Activated naive CD8-positive, alpha-beta T cell treated with anti-CD3 and anti-CD28 coated beads, Interleukin-2, amount 10 ng/mL, durations not matched to agents 7 days and 5 days (primary cell): ENCODE data around the gene G6PC2. TPM values are rescaled to one million over a fixed set of nuclear protein-coding genes. Genes with fewer than 3 reads are reported as not detected.

Experiments used
- ATAC-seq: fragments of 150-1000 bp; cut with Tn5 transposase; one replicate; pipeline ENCODE4 v1.10.0; 2021; ENCODE audit warnings: low read depth, moderate library complexity
- POLR2A ChIA-PET: fragments of 350-600 bp; sonication (Branson Sonifier 250); formaldehyde crosslinking; loops from one replicate; lab custom pipeline; 2021; ENCODE audit warnings: antibody characterized with exemption; lab: Charles Lee
- DNase-seq: peaks from one replicate; pipeline ENCODE4 v3.0.0; 2021
- H3K27ac Mint-ChIP-seq: one replicate; pipeline ENCODE4 v1.8.0; 2022; ENCODE audit warnings: mild to moderate bottlenecking, mixed read lengths
- H3K27me3 Mint-ChIP-seq: one replicate; pipeline ENCODE4 v1.8.0; 2022; ENCODE audit warnings: mild to moderate bottlenecking, moderate library complexity, mixed read lengths
- H3K36me3 Mint-ChIP-seq: one replicate; pipeline ENCODE4 v1.8.0; 2021; ENCODE audit warnings: mild to moderate bottlenecking, mixed read lengths
- H3K4me1 Mint-ChIP-seq: one replicate; pipeline ENCODE4 v1.8.0; 2021; ENCODE audit warnings: mixed read lengths
- H3K4me3 Mint-ChIP-seq: one replicate; pipeline ENCODE4 v1.8.0; 2022; ENCODE audit warnings: mild to moderate bottlenecking, moderate library complexity, mixed read lengths
- H3K9me3 Mint-ChIP-seq: one replicate; pipeline ENCODE4 v1.8.0; 2021; ENCODE audit warnings: mixed read lengths
- total RNA-seq, 2 experiments: library from RNA; stranded (reverse); gene quantifications; one replicate each; pipeline ENCODE4 v1.2.3, GENCODE V29; 2021

Gene G6PC2
- total RNA-seq, 2 experiments from 2014 or later = not detected

DNA sequence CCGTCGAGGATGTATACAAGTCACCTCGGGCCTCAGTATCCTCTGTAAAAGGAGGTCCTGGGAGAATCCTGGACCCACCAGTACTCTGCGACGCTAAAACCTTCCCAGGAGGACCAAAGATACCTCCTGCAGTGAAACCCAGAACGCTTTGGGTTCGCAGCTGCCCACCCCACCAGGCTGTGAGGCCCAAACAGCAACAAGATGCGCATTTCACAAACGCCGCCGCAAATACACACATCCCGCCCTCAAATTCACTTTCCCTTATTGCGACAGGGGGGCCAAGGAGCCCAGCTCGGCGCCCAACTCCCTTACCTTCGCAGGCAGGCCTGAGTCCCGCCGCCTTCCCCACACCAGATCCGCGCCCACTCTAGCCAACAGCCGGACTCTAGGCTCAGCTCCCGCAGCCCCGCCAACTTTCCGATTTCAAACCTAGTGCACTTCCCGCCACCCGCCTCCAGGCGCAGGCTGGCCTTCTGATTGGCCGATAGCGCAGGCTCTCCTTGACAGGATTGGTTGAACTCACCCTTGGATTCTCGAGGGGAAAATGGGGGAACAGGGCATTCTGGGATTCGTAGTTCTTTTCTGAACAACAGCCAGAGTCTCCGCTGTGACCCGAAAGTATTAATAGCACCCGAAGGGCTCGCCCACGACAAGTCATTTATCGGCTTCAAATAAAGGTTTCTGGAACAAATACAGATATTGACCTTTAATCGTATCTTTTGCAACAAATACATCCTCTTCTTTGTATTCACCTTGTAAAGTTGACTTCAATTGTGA is 10.9 kb upstream of the G6PC2 start, which contains the start of gene SPC25:
Gene SPC25, minus strand, starts transcription at position 425 of the 777 bp plus-strand sequence. CDS start 911 bp downstream, outside the sequence.
- Mint-ChIP-seq H3K4me3 (peak within 1 kb of the TSS; percentile 93), H3K36me3 (peaks cover 23% of the 10 kb centered on the region), H3K27ac (peak within 1 kb of the TSS; percentile 95), H3K27me3 (peaks cover 32% of the 10 kb centered on the region), H3K4me1 (peaks cover 15% of the 10 kb centered on the region), H3K9me3 (no peaks in the 10 kb centered on the region)
- POLR2A ChIA-PET = no interaction called here
- DNase-seq (peak; percentile 88), ATAC-seq (peak; percentile 99)

DNA sequence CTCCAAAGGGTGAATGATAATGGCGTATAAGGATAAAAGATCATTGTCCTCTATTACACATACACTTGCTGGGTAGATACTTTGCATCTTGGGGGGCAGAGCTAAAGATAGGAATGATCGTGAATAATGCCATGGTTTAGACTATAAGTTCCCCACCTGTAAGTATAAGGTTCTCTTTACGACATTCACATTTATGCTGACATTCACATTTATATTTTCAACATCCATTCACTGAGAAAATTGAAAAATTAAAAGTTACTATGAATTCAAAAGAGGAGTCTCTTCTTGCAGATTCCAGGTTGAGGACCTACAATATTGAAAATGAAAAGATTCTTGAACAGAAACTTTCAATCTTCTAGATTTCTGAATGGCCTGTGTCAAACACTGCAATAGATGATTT is 8.8 kb upstream of the G6PC2 start:
- Mint-ChIP-seq H3K4me3 (no peak overlapping the region), H3K27me3 (peaks cover 34% of the 10 kb centered on the region), H3K9me3 (no peaks in the 10 kb centered on the region), H3K27ac (no peak overlapping the region), H3K36me3 (peaks cover 12% of the 10 kb centered on the region), H3K4me1 (peaks cover 11% of the 10 kb centered on the region)
- no peak for DNase-seq
- no peak for ATAC-seq
- POLR2A ChIA-PET = no interaction called here

DNA sequence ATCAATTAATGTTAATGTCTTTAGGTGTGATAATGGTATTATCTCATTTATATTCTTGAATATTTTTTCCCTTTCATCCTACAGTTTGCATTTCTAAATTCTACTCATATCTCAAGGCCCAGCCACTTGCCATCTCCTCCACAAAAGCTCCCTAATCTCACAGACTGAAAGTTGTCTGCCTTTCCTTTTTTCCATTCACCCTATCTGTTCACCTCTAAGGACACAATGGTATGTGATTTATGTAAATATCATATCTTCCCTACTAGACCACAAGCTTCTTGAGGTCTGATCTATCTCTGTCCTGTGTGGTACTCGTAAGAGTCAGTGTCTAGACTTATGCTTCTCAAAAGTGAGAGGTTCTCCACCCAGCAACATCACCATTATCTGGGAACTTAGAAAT is 7.0 kb upstream of the G6PC2 start:
- Mint-ChIP-seq H3K27me3 (peaks cover 36% of the 10 kb centered on the region), H3K9me3 (no peaks in the 10 kb centered on the region), H3K4me3 (no peak overlapping the region), H3K36me3 (no peaks in the 10 kb centered on the region), H3K4me1 (peaks cover 7% of the 10 kb centered on the region), H3K27ac (no peak overlapping the region)
- POLR2A ChIA-PET = no interaction called here
- no peak for ATAC-seq
- DNase-seq = no peak

DNA sequence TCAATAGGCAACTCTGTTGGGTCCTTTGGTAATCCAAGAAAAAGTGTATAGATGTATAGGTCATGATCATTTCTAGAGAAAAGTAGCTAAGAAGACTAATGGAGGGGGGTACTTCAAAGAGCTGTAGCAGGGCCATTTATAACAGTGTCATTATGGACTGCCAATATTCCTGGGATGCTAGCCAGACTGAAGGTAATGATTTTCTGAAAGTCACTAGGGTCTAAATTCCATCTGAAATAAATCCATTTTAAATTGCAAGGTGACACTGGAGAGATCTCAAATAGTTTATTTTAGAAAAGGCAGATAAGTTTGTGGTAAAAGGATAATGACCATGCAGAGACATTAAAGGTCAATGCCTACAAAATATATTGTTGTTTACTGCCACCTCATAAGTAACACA is 6.4 kb upstream of the G6PC2 start:
- DNase-seq = no peak
- peaks cover 5% of the 10 kb centered on the region for H3K4me1 Mint-ChIP-seq
- no peaks in the 10 kb centered on the region for H3K9me3 Mint-ChIP-seq
- peaks cover 43% of the 10 kb centered on the region for H3K27me3 Mint-ChIP-seq
- POLR2A ChIA-PET = no interaction called here
- ATAC-seq = no peak
- no peak overlapping the region for H3K4me3 Mint-ChIP-seq
- H3K27ac Mint-ChIP-seq = no peak overlapping the region
- no peaks in the 10 kb centered on the region for H3K36me3 Mint-ChIP-seq

DNA sequence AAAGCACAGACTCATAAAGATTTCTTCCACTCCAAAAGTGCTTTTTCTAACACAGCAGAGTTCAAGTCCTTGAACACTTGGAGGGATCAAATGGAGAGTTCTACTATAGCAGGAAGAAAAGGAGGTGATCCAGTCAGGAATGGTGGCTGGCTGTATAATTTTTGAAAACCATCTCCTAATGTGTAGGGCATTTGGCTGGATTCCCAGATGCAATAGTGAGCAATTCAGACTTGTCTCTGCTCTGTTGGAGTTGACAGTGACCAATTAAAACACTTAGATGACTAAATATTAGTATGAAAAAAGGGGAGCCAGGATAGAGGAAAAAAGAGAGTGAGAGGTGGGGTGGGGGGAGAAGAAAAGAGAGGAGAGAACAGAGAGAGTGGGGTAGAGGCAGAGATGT is 5.3 kb upstream of the G6PC2 start:
- ATAC-seq (no peak), DNase-seq (no peak)
- no peaks in the 10 kb centered on the region for H3K9me3 Mint-ChIP-seq

DNA sequence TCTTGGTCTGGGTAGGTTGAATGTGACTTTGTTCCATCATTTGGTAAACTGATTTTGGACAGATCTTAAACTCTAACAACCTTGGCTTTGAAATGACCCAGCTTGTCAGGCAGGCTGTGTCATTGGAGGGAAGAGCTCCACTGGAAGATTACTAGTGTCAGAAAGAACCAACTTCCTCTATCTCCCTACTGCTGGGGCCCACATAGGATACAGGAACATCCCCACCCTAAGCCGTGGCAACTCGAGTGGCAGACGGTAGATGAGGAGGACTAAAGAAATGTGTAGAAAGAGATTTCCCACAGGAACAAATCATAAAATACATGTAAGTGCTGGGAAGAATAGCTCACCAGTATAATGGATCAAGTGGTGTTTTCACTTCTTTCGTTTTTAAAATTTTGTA is 4.3 kb upstream of the G6PC2 start:
- Mint-ChIP-seq H3K27me3 (peaks cover 55% of the 10 kb centered on the region), H3K9me3 (no peaks in the 10 kb centered on the region), H3K36me3 (no peaks in the 10 kb centered on the region), H3K27ac (no peak overlapping the region), H3K4me1 (no peaks in the 10 kb centered on the region), H3K4me3 (no peak overlapping the region)
- DNase-seq (no peak), ATAC-seq (no peak)
- POLR2A ChIA-PET = no interaction called here

More for the DNA sequence above, 5.3 kb upstream of the G6PC2 start:
- POLR2A ChIA-PET = no interaction called here
- no peak overlapping the region for H3K4me3 Mint-ChIP-seq
- H3K36me3 Mint-ChIP-seq = no peaks in the 10 kb centered on the region
- H3K27me3 Mint-ChIP-seq = peaks cover 49% of the 10 kb centered on the region
- peaks cover 1% of the 10 kb centered on the region for H3K4me1 Mint-ChIP-seq
- H3K27ac Mint-ChIP-seq = no peak overlapping the region

DNA sequence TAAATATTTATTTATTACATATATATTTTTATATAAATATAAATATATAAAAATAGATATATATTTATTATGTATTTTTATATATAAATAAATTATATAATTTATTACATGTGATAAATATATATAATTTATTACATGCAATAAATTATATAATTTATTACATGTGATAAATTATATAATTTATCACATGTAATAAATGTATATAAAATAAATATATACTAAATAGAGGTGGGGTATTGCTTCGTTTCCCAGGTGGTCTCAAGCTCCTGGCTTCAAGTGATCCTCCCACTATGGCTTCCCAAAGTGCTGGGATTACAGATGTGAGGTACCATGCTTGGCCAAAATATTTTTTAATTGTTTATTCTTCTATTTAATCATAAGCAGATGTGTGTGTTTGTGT is 3.6 kb upstream of the G6PC2 start:
- H3K36me3 Mint-ChIP-seq = no peaks in the 10 kb centered on the region
- no peaks in the 10 kb centered on the region for H3K9me3 Mint-ChIP-seq
- H3K4me1 Mint-ChIP-seq = no peaks in the 10 kb centered on the region
- ATAC-seq (no peak), DNase-seq (no peak)
- H3K27me3 Mint-ChIP-seq = peaks cover 51% of the 10 kb centered on the region
- POLR2A ChIA-PET = no interaction called here
- no peak overlapping the region for H3K4me3 Mint-ChIP-seq
- H3K27ac Mint-ChIP-seq = no peak overlapping the region

DNA sequence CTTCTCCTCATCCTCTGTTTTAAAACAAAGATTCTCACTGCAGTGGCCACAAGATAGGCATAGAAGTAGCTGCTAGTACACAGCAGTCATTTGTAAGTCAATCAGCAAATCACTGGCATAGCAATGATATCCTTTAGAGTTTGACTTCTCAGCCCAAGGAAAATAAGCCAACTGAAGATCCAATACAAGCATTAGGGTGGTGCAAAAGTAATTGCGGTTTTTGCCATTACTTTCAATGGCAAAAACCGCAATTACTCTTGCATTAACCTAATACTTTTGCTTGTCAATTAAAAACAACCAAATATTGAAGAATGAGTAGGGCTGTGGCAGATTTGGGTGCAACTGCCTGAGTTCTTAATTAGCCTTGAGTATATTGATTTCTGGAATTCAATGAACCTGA is 2.8 kb downstream of the G6PC2 start:
- Mint-ChIP-seq H3K9me3 (no peaks in the 10 kb centered on the region), H3K27ac (no peak overlapping the region), H3K4me3 (no peak overlapping the region), H3K36me3 (no peaks in the 10 kb centered on the region), H3K27me3 (peaks cover 63% of the 10 kb centered on the region), H3K4me1 (no peaks in the 10 kb centered on the region)
- POLR2A ChIA-PET = no interaction called here
- DNase-seq (no peak), ATAC-seq (no peak)

DNA sequence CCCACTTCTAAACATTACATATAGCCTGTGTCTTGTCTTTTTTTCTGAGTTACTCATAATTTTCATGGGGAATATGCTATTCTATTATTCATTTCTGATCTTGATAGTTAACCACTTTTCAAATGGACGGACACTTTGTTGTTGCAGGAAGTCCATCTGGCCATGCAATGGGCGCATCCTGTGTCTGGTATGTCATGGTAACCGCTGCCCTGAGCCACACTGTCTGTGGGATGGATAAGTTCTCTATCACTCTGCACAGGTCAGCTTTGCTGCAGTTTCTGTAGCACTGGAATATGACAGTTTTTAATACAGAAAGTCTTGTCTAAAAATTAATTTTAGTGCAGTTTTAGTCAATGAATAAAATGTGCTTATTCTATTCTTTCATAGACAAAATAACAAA is 3.3 kb downstream of the G6PC2 start:
- DNase-seq = no peak
- Mint-ChIP-seq H3K27ac (no peak overlapping the region), H3K9me3 (no peaks in the 10 kb centered on the region), H3K4me1 (no peaks in the 10 kb centered on the region), H3K27me3 (peaks cover 58% of the 10 kb centered on the region), H3K4me3 (no peak overlapping the region), H3K36me3 (no peaks in the 10 kb centered on the region)
- ATAC-seq = no peak
- POLR2A ChIA-PET = no interaction called here

DNA sequence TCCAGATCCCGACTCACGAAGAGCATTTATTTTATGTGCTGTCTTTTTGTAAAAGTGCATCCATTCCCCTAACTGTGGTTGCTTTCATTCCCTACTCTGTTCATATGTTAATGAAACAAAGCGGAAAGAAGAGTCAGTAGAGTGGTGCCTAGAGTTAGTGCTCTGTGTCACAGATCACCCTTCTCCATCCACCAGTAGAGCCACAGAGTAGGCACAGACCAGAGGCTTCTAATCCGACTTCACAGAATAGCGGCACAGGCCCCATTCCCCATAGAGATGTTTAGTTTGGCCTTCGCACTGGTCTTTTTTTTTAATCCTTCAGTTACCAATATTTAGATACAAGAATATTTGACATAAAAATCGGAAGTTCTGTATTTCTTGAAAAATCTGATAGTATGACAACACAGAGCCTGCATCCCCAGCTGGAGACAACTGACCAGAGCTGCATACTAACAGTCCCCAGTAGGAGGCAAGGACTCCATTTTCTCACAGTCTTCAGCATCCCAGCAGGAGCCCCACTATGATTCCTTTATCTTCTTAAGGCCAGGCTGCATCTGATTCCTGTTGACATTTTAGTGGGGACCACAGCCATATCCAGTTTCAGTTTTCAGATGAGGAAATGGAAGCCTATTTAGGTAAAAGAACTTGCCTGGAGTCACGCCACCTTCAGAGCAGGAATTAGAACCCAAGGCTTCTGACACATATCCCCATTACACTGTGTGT is 7.0 kb downstream of the G6PC2 start:
- ATAC-seq = no peak
- POLR2A ChIA-PET = no interaction called here
- no peak for DNase-seq
- H3K4me3 Mint-ChIP-seq = no peak overlapping the region
- no peaks in the 10 kb centered on the region for H3K9me3 Mint-ChIP-seq
- no peaks in the 10 kb centered on the region for H3K4me1 Mint-ChIP-seq
- H3K27me3 Mint-ChIP-seq = peaks cover 61% of the 10 kb centered on the region
- H3K36me3 Mint-ChIP-seq = no peaks in the 10 kb centered on the region
- H3K27ac Mint-ChIP-seq = no peak overlapping the region

DNA sequence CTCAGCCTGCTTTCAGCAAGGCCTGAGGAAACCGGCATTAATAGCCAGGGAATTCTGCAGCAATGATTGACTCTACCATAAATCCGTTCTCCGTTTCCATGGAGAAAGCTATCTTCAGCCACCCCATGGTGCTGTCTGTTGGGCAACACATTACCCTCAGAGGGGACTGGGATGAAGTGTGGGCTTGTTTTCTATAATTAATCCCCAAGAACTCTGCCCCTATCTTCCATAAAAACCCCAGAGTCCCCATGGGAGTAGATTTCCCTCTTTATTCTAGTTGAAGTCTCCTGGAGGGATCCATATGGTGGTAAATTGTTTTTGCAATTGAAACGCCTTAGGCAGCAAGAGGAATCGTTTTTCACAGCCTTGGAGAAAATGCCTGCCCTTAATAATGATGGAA is 9.2 kb downstream of the G6PC2 start:
- Mint-ChIP-seq H3K9me3 (peaks cover 6% of the 10 kb centered on the region), H3K27ac (no peak overlapping the region), H3K4me3 (no peak overlapping the region), H3K36me3 (peaks cover 4% of the 10 kb centered on the region), H3K27me3 (peaks cover 56% of the 10 kb centered on the region), H3K4me1 (peaks cover 3% of the 10 kb centered on the region)
- DNase-seq (no peak), ATAC-seq (no peak)
- POLR2A ChIA-PET = no interaction called here

DNA sequence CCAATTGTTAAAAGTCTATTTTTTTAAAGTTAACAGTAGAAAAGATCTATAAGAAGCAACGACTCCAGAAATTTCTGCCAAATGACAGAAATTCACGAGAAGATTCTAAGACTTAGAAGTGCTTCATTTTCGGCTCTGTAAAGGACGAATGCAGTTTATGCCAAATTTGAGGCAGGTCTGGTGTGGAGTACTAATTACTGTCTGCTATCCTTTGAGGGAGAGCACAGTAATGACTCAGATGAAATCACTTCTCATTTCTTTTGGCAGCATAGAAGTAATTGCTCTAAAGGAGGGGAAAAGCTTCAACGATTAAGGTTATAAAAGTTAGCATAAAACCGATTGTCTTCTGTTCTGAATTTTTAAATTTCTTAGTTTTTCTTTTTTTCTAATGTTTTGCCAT is 11.4 kb downstream of the G6PC2 start:
- Mint-ChIP-seq H3K4me1 (peaks cover 11% of the 10 kb centered on the region), H3K27ac (no peak overlapping the region), H3K9me3 (peaks cover 6% of the 10 kb centered on the region), H3K4me3 (peak overlapping the region; percentile 66), H3K27me3 (peaks cover 42% of the 10 kb centered on the region), H3K36me3 (peaks cover 4% of the 10 kb centered on the region)
- ATAC-seq (no peak), DNase-seq (no peak)
- POLR2A ChIA-PET = no interaction called here

DNA sequence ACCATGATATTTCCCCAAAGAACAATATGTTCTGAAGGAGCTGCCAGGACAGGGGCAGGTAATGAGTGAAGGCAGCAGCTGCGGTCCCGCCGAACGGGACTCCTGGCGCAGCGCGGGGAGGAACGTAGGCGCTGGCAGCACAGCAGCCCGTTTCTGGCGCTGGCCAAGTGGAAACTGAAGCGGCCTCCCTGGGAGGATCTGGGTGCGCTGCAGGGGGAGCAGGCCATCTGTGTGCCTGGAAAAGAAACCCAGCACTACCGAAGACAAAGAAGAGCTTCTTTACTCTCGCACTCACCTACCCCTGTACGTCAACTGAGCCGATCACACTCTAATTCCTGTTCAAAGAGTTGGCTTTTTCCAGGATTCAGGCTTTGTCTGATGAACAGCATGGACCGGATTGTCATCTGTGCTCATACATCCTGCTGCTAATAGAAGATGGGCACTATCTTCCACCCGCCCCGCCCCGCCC is 11.8 kb downstream of the G6PC2 start:
- Mint-ChIP-seq H3K27me3 (peaks cover 38% of the 10 kb centered on the region), H3K4me1 (peaks cover 11% of the 10 kb centered on the region), H3K36me3 (peaks cover 4% of the 10 kb centered on the region), H3K27ac (no peak overlapping the region), H3K4me3 (peak overlapping the region; percentile 66), H3K9me3 (peaks cover 6% of the 10 kb centered on the region)
- DNase-seq (no peak), ATAC-seq (peak; percentile 45)
- POLR2A ChIA-PET = no interaction called here

DNA sequence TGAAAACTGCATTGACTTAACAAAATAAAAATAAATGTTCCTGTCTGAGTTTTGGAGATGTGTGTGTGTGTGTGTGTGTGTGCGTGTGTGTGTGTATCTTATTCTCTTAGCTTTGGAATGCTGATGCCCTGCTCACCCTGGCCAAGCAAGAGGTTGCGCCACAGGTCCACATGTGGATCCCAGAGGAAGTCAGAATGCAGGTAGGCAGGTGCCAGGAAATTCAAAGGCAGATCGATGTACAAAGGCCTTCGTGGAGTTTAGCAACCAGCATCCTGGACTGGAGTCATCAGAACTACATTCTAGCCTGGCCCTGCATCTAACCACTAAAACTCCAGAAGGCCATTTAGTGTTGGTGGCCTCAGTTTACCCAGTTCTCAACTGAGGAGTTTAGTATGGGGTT is 12.4 kb downstream of the G6PC2 start:
- no peak for ATAC-seq
- H3K9me3 Mint-ChIP-seq = peaks cover 6% of the 10 kb centered on the region
- H3K27me3 Mint-ChIP-seq = peaks cover 37% of the 10 kb centered on the region
- DNase-seq = no peak
- peaks cover 11% of the 10 kb centered on the region for H3K4me1 Mint-ChIP-seq
- no peak overlapping the region for H3K4me3 Mint-ChIP-seq
- POLR2A ChIA-PET = no interaction called here
- H3K27ac Mint-ChIP-seq = no peak overlapping the region
- peaks cover 4% of the 10 kb centered on the region for H3K36me3 Mint-ChIP-seq
